Cardiac fibroblast (primary cell): ENCODE data around the gene MACROD2.
"Not testable (repeated sequence)": the region's sequence is repeated elsewhere in the genome, so short reads cannot be mapped to it uniquely, and the experiment has no call there.

Experiments used
- DNase-seq, 2 donors: peaks; one replicate each; pipeline versions ENCODE4 v3.0.0 to v3.0.0-alpha.2; 2010; ENCODE audit warnings: low read depth in 2 of 2
- H3K4me3 ChIP-seq, 2 donors: replicated peaks in 1 of 2; 1 replicate in 1 of 2; 2 replicates in 1 of 2; pipeline ENCODE4 v1.5.1; 2011; ENCODE audit warnings: low read depth in 2 of 2, low read length in 2 of 2, mild to moderate bottlenecking in 2 of 2, moderate library complexity in 1 of 2
- CTCF ChIP-seq: IDR thresholded peaks from one replicate; pipeline ENCODE4 v1.5.1; 2011; ENCODE audit warnings: low read depth, mild to moderate bottlenecking, low read length, inconsistent platforms

Gene MACROD2

DNA sequence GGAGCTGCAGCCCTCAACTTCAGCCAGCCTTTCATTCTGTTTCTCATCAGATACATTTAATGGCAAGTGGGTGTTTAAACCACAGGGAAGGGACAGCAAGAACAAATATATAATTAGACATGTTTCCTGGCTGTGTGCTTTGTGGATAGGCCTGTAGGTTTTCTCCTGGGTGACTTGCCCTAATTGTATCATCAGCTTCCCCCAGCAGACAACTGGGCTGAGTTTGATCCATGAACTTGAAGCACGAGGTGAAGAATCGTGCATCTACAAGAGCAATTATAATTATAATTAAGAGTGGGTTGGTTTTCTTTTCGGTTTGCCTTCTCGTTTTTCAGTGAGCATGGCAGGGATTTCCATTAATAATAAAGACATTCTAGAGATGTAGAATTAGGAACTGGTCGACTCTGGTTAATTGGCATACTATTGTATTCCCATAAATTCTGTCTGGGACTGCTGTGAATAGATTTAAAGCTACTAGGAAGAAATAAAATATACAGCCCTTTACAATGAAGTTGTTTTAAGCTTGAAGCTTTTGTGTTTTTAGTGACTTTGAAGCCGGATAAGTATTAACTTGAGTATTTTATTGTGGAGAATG lies 1525.7 kb downstream of the MACROD2 start:
- no peak for TF ChIP-seq CTCF
- no peak for DNase-seq
- H3K4me3 ChIP-seq, result no peak overlapping the region

- no peak for TF ChIP-seq CTCF
- no peak overlapping the region for H3K4me3 ChIP-seq
- DNase-seq, result no peak
These were observed 1528.1 kb downstream of the MACROD2 start for GRCh38 chr20:15523400-15523799.

DNA sequence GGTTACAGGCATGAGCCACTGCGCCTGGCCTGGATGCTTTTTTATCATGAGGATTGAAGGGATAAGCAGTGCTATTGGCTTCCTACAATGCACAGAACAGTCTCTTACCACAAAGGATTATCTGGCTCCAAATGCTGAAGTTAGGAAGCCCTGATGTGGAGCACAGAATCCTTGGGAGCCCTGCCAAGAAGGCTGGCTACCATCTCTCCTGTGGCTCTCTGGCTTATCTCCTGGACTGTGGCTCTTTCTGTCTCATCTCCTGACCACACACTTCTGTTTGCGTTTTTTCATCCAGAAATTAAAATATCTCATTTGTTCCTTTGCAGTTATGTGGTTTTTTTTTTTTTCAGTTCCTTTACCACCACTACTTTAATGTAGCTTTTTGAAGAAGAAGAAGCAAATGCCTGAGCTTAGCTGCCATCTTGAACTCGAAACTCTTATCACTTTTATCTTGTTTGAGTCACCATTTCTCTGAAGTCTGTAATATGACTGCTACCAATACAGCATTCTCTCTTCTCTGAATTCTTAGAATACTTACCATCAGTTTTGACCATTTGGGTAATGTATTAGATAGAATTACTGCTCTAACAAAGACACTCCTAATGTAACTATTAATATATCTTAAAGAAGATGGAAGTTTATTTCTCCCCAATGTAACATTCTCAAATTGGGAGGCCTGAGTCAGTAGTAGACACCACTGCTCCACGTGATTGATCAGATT lies 1533.2 kb downstream of the MACROD2 start:
- no peak for TF ChIP-seq CTCF
- H3K4me3 ChIP-seq, result no peak overlapping the region
- DNase-seq, result no peak

- DNase-seq, result no peak
- no peak overlapping the region for H3K4me3 ChIP-seq
- no peak for TF ChIP-seq CTCF
These were observed 1540.5 kb downstream of the MACROD2 start for GRCh38 chr20:15535863-15536262.

- H3K4me3 ChIP-seq, DNase-seq: not testable (repeated sequence)
These were observed 1541.9 kb downstream of the MACROD2 start for GRCh38 chr20:15537200-15537599.

DNA sequence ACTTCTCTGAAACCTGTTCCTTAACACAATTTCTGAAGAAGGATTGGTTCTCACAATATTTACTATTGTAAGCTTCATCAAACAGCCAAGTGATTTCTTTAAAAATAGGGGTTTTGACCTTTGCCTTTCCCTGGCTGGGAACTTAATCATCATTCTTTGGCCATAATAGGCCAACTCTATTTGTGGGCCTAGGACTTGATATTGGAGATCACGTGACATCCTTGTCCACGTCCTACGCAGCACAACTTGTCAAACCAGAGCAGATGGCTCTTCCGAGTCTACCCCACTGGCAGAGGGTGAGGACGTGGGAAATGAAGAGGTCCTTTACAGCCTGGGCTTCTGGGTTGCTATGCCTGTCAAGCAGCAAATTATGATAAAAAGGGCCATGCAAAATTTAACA lies 1547.3 kb downstream of the MACROD2 start:
- no peak for DNase-seq
- TF ChIP-seq CTCF, result no peak
- no peak overlapping the region for H3K4me3 ChIP-seq

- no peak for DNase-seq
- H3K4me3 ChIP-seq, result no peak overlapping the region
- no peak for TF ChIP-seq CTCF
These were observed 1549.4 kb downstream of the MACROD2 start for GRCh38 chr20:15544742-15545141.
